Astrocyte (in vitro differentiated cells and primary cell): ENCODE results near the gene NTM. TPM values are rescaled to one million over a fixed set of nuclear protein-coding genes. Genes with fewer than 3 reads are reported as not detected.

Experiments
- DNase-seq: peaks from one replicate; pipeline ENCODE4 v3.0.0-alpha.2; 2010; ENCODE audit warnings: low read depth
- FAIRE-seq: peaks from 2 replicates; lab custom pipeline; 2011; peaks lifted over from hg19 to GRCh38; lab: Jason Lieb, UNC
- H2AFZ ChIP-seq: 2 replicates; pipeline ENCODE4 v1.6.0; 2012; ENCODE audit warnings: low read depth, low read length, inconsistent platforms
- H3K27ac ChIP-seq: 2 replicates; pipeline ENCODE4 v1.5.1; 2011; ENCODE audit warnings: low read depth, low read length, inconsistent platforms
- H3K27me3 ChIP-seq: 2 replicates; pipeline ENCODE4 v1.6.0; 2011; ENCODE audit warnings: low read length, inconsistent platforms; ENCODE audit not compliant: insufficient read depth
- H3K36me3 ChIP-seq: 2 replicates; pipeline ENCODE4 v1.5.1; 2011; ENCODE audit warnings: low read length, inconsistent platforms; ENCODE audit not compliant: insufficient read depth
- H3K4me1 ChIP-seq: 2 replicates; pipeline ENCODE4 v1.5.1; 2011; ENCODE audit warnings: low read length, inconsistent platforms; ENCODE audit not compliant: insufficient read depth
- H3K4me2 ChIP-seq: 2 replicates; pipeline ENCODE4 v1.6.0; 2012; ENCODE audit warnings: low read length, inconsistent platforms
- H3K4me3 ChIP-seq: 2 replicates; pipeline ENCODE4 v1.5.1; 2011; ENCODE audit warnings: low read depth, mild to moderate bottlenecking, low read length, inconsistent platforms; ENCODE audit not compliant: insufficient read depth
- H3K79me2 ChIP-seq: 2 replicates; pipeline ENCODE4 v1.6.0; 2012; ENCODE audit warnings: mild to moderate bottlenecking, low read length, inconsistent platforms; ENCODE audit not compliant: insufficient read depth
- H3K9ac ChIP-seq: 2 replicates; pipeline ENCODE4 v1.6.0; 2012; ENCODE audit warnings: mild to moderate bottlenecking, low read length, inconsistent platforms
- H3K9me3 ChIP-seq: 2 replicates; pipeline ENCODE4 v1.5.1; 2012; ENCODE audit warnings: low read depth, mild to moderate bottlenecking, low read length, inconsistent platforms; ENCODE audit not compliant: insufficient read depth
- H4K20me1 ChIP-seq: 2 replicates; pipeline ENCODE4 v1.6.0; 2012; ENCODE audit warnings: low read length, inconsistent platforms; ENCODE audit not compliant: insufficient read depth
- H3K27ac Mint-ChIP-seq: one replicate; pipeline ENCODE4 v1.8.0; 2021; ENCODE audit warnings: mild to moderate bottlenecking, mixed read lengths; ENCODE audit not compliant: unreplicated experiment
- H3K27me3 Mint-ChIP-seq: one replicate; pipeline ENCODE4 v1.8.0; 2021; ENCODE audit warnings: low read depth, mixed read lengths; ENCODE audit not compliant: unreplicated experiment
- H3K36me3 Mint-ChIP-seq: one replicate; pipeline ENCODE4 v1.8.0; 2021; ENCODE audit warnings: low read depth, mixed read lengths; ENCODE audit not compliant: unreplicated experiment
- H3K4me1 Mint-ChIP-seq: one replicate; pipeline ENCODE4 v1.8.0; 2021; ENCODE audit warnings: low read depth, mixed read lengths; ENCODE audit not compliant: unreplicated experiment
- H3K4me3 Mint-ChIP-seq: one replicate; pipeline ENCODE4 v1.8.0; 2021; ENCODE audit warnings: mild to moderate bottlenecking, moderate library complexity, mixed read lengths; ENCODE audit not compliant: unreplicated experiment
- H3K9me3 Mint-ChIP-seq: one replicate; pipeline ENCODE4 v1.8.0; 2021; ENCODE audit warnings: mild to moderate bottlenecking, mixed read lengths; ENCODE audit not compliant: unreplicated experiment
- CTCF ChIP-seq: IDR thresholded peaks from 2 replicates; pipeline ENCODE4 v1.5.1; 2011; ENCODE audit warnings: low read depth, mild to moderate bottlenecking, inconsistent platforms, low read length, moderate library complexity; ENCODE audit not compliant: insufficient read depth
- EZH2 ChIP-seq: IDR thresholded peaks from 2 replicates; pipeline ENCODE4 v1.6.1; 2012; ENCODE audit warnings: mild to moderate bottlenecking, low read length, inconsistent platforms; ENCODE audit not compliant: insufficient read depth
- total RNA-seq: library from RNA; stranded (reverse); gene quantifications from 2 replicates; pipeline ENCODE4 v1.2.1, GENCODE V29; 2021

The NTM gene
- total RNA-seq, 1 donor from 2014 or later = 98.2 TPM

GRCh38 chr11:131880316-131880715 lies 509.9 kb downstream of the NTM start:
- H3K9ac ChIP-seq = no peak overlapping the region
- H3K4me1 ChIP-seq = peaks cover 12% of the 10 kb centered on the region
- no peak for TF ChIP-seq EZH2
- no peak for TF ChIP-seq CTCF
- H2AFZ ChIP-seq = no peak overlapping the region
- H3K27me3 ChIP-seq = no peaks in the 10 kb centered on the region
- H3K4me2 ChIP-seq = no peak overlapping the region
- H3K36me3 Mint-ChIP-seq = no peaks in the 10 kb centered on the region
- DNase-seq = no peak
- no peaks in the 10 kb centered on the region for H3K9me3 Mint-ChIP-seq
- no peaks in the 10 kb centered on the region for H3K79me2 ChIP-seq
- H4K20me1 ChIP-seq = no peaks in the 10 kb centered on the region
- H3K36me3 ChIP-seq = no peaks in the 10 kb centered on the region
- no peak overlapping the region for H3K4me3 Mint-ChIP-seq
- H3K4me1 Mint-ChIP-seq = peaks cover 17% of the 10 kb centered on the region
- H3K27ac Mint-ChIP-seq = no peak overlapping the region
- no peak for FAIRE-seq
- H3K27me3 Mint-ChIP-seq = peaks cover 2% of the 10 kb centered on the region
- H3K27ac ChIP-seq = no peak overlapping the region
- H3K9me3 ChIP-seq = no peaks in the 10 kb centered on the region
- H3K4me3 ChIP-seq = no peak overlapping the region

GRCh38 chr11:131880976-131881375 lies 510.6 kb downstream of the NTM start:
- H3K4me1 Mint-ChIP-seq = peaks cover 19% of the 10 kb centered on the region
- TF ChIP-seq CTCF (no peak), EZH2 (no peak)

GRCh38 chr11:131883332-131883731 lies 512.9 kb downstream of the NTM start:
- Histone ChIP-seq H4K20me1 (no peaks in the 10 kb centered on the region), H3K9ac (no peak overlapping the region), H3K27me3 (no peaks in the 10 kb centered on the region), H3K27ac (no peak overlapping the region), H3K36me3 (no peaks in the 10 kb centered on the region), H3K79me2 (no peaks in the 10 kb centered on the region), H3K9me3 (no peaks in the 10 kb centered on the region), H2AFZ (no peak overlapping the region), H3K4me2 (no peak overlapping the region), H3K4me1 (peaks cover 26% of the 10 kb centered on the region), H3K4me3 (no peak overlapping the region)
- H3K27ac Mint-ChIP-seq = no peak overlapping the region
- H3K4me1 Mint-ChIP-seq = peaks cover 36% of the 10 kb centered on the region
- H3K4me3 Mint-ChIP-seq = no peak overlapping the region
- DNase-seq (no peak), FAIRE-seq (no peak)
- H3K27me3 Mint-ChIP-seq = peaks cover 2% of the 10 kb centered on the region
- no peaks in the 10 kb centered on the region for H3K9me3 Mint-ChIP-seq
- no peaks in the 10 kb centered on the region for H3K36me3 Mint-ChIP-seq
- TF ChIP-seq EZH2 (no peak), CTCF (no peak)

More at GRCh38 chr11:131880976-131881375, 510.6 kb downstream of the NTM start:
- DNase-seq = no peak
- H3K36me3 ChIP-seq = no peaks in the 10 kb centered on the region
- no peaks in the 10 kb centered on the region for H4K20me1 ChIP-seq
- H3K27me3 ChIP-seq = no peaks in the 10 kb centered on the region
- no peak overlapping the region for H3K4me2 ChIP-seq
- no peak overlapping the region for H3K27ac Mint-ChIP-seq
- H3K4me3 Mint-ChIP-seq = no peak overlapping the region
- no peaks in the 10 kb centered on the region for H3K9me3 Mint-ChIP-seq
- peaks cover 2% of the 10 kb centered on the region for H3K27me3 Mint-ChIP-seq
- no peak overlapping the region for H2AFZ ChIP-seq
- no peak overlapping the region for H3K4me3 ChIP-seq
- no peaks in the 10 kb centered on the region for H3K36me3 Mint-ChIP-seq
- FAIRE-seq = no peak
- H3K9me3 ChIP-seq = no peaks in the 10 kb centered on the region
- no peak overlapping the region for H3K9ac ChIP-seq
- no peak overlapping the region for H3K27ac ChIP-seq
- H3K79me2 ChIP-seq = no peaks in the 10 kb centered on the region
- peaks cover 12% of the 10 kb centered on the region for H3K4me1 ChIP-seq
